ENCODE results near the gene TCEAL2.
"Not testable (repeated sequence)": the region's sequence is repeated elsewhere in the genome, so short reads cannot be mapped to it uniquely, and the experiment has no call there.

The TCEAL2 gene

DNA sequence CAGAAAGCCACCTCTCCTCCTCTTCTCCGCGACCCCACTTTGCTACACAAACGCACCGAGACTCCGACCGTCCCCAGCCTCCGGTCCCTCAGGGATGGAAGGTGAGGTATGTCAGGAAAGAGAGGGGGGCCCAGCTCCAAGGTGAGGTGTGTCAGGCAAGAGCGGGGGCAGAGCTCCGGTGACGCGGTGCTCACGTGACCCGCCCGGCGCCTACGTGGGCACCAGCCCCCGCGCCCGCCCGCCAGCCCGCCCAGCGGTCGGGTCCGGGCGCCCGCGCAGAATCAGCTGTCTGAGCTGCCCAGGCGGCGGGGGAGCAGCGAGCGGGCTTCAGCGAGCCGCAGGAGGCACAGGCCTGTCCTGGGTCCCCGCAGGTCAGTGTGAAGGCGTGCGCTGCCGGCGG lies at the start of gene TCEAL2:
TCEAL2 (plus strand) TSS at position 244 of the 400 bp plus-strand sequence. CDS start 1,152 bp downstream, outside the sequence.
- peak; percentile 5 for DNase-seq

DNA sequence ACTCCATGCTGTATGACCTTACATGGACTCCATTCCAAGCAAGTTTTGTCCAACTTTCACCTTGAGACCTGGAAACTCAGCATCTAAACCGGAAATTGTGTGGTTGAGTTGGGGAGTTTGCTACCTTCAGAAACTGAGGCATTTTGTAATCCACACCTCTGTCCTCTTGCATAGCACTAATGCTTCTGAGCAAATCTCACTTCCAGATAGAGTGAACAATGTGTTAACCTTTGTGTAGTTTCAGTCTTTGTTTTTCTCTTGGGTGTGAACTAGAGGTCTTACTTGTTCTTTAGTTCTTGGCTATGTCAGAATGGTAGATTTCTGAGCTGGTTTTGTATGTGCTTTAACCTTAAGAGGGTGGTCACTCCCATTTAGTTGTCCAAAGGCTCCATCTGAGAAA lies 48.1 kb upstream of the TCEAL2 start:
- no peak for DNase-seq

- no peak for DNase-seq
Measured at GRCh38 chrX:102085706-102086105, 39.8 kb upstream of the TCEAL2 start.

DNA sequence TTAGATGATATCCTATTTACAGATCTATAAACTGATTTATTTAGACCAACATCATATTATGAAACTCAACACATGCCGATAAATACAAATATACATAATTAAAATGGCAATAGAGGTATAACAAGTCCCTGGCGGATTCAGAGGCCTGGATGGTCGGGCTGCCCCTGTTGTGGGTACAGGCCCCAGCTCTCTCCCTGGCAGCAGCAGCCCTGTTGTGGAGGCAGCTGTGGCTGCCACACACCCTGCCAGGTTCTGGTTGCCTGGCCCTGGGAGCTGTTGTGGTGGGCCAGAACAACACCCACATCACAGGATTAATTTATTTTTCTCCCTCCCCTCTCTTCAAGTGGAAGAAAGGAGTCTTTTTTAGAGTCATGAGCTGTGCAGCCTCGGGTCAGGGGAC lies 12.1 kb upstream of the TCEAL2 start:
- no peak for DNase-seq

DNA sequence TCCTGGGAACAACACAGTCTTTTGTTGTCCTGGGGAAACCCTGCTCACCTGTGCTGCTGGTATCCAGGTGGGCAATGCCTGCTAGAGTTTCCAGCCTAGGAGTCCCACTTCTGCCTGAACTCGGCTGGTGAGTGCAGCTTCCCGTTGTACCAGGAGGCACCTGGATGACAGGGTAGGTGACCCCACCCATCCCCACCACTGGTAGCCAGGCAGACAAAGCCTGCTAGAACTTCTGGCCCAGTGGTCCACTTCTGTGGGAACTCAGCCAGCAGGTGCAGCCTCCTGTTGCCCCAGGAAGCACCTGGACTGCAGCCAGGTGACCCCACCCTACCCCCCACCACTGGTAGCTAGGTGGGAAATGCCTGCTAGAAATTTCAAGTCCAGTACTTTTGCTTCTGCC lies 9.7 kb upstream of the TCEAL2 start:
- DNase-seq: no peak

- DNase-seq: not testable (repeated sequence)
Measured at GRCh38 chrX:102125014-102125413, 465 bp upstream of the TCEAL2 start.

- DNase-seq: not testable (repeated sequence)
Measured at GRCh38 chrX:102126080-102126818, 770 bp downstream of the TCEAL2 start.

- no peak for DNase-seq
Measured at GRCh38 chrX:102126863-102127262, 1.4 kb downstream of the TCEAL2 start.

GRCh38 chrX:102129473-102129872 lies 4.0 kb downstream of the TCEAL2 start:
- DNase-seq: no peak

- no peak for DNase-seq
Measured at GRCh38 chrX:102138064-102138463, 12.6 kb downstream of the TCEAL2 start.

DNA sequence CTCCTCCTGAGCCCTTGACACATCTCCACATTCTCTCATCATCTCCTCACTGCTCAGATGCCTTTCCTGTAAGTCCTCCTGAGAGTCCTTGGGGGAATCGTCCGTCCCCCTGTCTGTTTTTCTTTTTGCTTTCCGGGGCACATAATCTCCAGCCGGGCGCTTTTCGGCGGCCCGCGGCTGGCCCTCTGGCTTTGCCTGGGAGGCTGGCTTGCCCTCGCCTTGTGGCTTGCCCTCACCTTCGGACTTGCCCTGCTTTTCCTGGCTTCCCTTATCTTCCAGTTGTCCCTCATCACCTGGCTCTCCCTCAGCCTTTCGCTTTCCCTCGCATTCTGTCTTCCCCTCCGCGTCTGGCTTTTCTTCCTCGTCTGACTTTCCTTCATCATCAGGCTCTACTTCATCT lies 15.4 kb downstream of the TCEAL2 start:
- not testable (repeated sequence) for DNase-seq

DNA sequence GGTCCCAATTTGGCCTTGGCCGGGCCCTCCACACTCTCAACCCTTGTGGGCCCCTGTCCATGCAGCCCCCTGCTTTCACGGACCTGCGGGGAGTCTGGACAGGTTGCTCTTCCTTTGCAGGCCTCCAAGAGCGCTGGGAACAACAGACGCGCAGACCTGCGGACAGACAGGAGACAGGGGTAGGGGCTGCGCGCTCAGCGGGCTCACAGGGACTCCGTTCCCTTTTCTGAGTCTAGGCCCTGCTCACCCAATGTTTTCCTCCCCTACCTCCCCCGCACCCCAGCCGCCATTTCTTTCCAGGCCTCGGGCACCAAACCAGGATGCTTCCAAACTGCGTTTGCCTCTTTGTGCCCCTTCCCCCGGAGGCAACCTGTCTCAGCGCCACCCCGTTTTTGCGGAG lies 16.2 kb downstream of the TCEAL2 start:
- not testable (repeated sequence) for DNase-seq

- not testable (repeated sequence) for DNase-seq
Measured at GRCh38 chrX:102142274-102142673, 16.8 kb downstream of the TCEAL2 start, which contains the start of gene TCEAL6. TCEAL6 (minus strand) TSS chrX:102142481.

DNA sequence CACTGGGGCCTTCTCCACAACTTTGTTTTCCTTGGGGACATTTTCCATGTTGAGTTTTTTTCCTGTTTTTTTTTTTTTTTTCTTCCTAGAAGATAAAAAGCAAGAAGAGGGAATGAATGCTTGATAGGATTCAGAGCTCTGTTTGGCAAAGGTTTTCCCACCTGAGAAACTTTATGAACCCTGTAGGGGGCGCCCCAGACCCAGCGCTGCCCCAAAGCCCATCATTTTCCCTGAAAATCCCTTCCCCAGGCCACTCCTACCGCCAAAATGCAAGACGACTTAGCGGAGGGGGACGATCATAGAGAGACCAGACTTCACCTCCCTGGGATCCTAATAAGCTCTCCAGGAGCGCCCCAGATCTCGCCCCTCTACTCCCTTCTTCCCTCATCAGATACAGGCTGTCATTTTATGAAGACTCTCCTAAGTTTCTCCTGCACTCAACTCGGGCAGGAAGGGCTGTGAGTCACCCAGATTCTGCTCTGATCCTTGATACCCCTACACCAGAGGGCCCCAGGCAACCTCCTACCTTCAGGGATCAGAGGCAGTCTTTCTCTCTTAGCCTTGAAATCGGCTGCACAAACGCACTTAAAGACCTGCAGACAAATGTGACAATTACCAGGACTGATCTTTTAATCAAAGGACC lies 28.9 kb downstream of the TCEAL2 start:
- no peak for DNase-seq

GRCh38 chrX:102154900-102155805 lies 29.7 kb downstream of the TCEAL2 start:
- peak; percentile 11 for DNase-seq

GRCh38 chrX:102155806-102156179 lies 30.3 kb downstream of the TCEAL2 start, which contains the start of gene BEX5:
BEX5 (minus strand) TSS chrX:102155977; CDS start chrX:102154265, 1,712 bp downstream.
- peak; percentile 35 for DNase-seq

Measured in stimulated activated CD4-positive, alpha-beta T cell treated with anti-CD3 and anti-CD28 coated beads, Interleukin-4, amount 100 ng/mL, for 1 hour (primary cell).